Natural killer cell (primary cell): ENCODE data around the gene GABBR2. TPM values are rescaled to one million over a fixed set of nuclear protein-coding genes. Genes with fewer than 3 reads are reported as not detected.

ENCODE experiments used
- ATAC-seq, 3 donors: fragments of 150-1000 bp in 2 of 3; fragments of 200-7000 bp in 1 of 3; cut with Tn5 transposase; 1 replicate in 1 of 3; 2 replicates in 2 of 3; pipeline ENCODE4 v1.10.0; 2021; ENCODE audit warnings: mild to moderate bottlenecking in 2 of 3, moderate library complexity in 2 of 3
- DNase-seq, 2 donors: peaks; one replicate each; pipeline versions ENCODE4 v3.0.0 to v3.0.0-alpha.2; 2013 to 2021; ENCODE audit warnings: mixed read lengths in 1 of 2
- H3K27ac ChIP-seq: one replicate; pipeline ENCODE4 v1.5.1; 2013; ENCODE audit warnings: mild to moderate bottlenecking, low read length
- H3K27me3 ChIP-seq: one replicate; pipeline ENCODE4 v1.6.1; 2013; ENCODE audit warnings: low read length; ENCODE audit not compliant: control insufficient read depth, insufficient read depth
- H3K36me3 ChIP-seq: one replicate; pipeline ENCODE4 v1.6.1; 2013; ENCODE audit warnings: low read length; ENCODE audit not compliant: control insufficient read depth, insufficient read depth
- H3K4me1 ChIP-seq: one replicate; pipeline ENCODE4 v1.6.1; 2013; ENCODE audit warnings: low read length; ENCODE audit not compliant: control insufficient read depth, insufficient read depth
- H3K4me3 ChIP-seq: one replicate; pipeline ENCODE4 v1.5.1; 2013; ENCODE audit warnings: low read length
- H3K9me3 ChIP-seq: one replicate; pipeline ENCODE4 v1.6.1; 2013; ENCODE audit warnings: low read length; ENCODE audit not compliant: control insufficient read depth, insufficient read depth
- H3K27ac Mint-ChIP-seq, 2 donors: one replicate each; pipeline ENCODE4 v1.8.0; 2022; ENCODE audit warnings: mild to moderate bottlenecking in 2 of 2, mixed read lengths in 2 of 2, moderate library complexity in 1 of 2
- H3K27me3 Mint-ChIP-seq, 2 donors: one replicate each; pipeline ENCODE4 v1.8.0; 2022; ENCODE audit warnings: low read depth in 2 of 2, mixed read lengths in 2 of 2
- H3K36me3 Mint-ChIP-seq: one replicate; pipeline ENCODE4 v1.8.0; 2022; ENCODE audit warnings: mixed read lengths
- H3K4me1 Mint-ChIP-seq, 2 donors: one replicate each; pipeline ENCODE4 v1.8.0; 2022; ENCODE audit warnings: mixed read lengths in 2 of 2
- H3K4me3 Mint-ChIP-seq: one replicate; pipeline ENCODE4 v1.8.0; 2022; ENCODE audit warnings: mild to moderate bottlenecking, moderate library complexity, mixed read lengths
- H3K9me3 Mint-ChIP-seq, 2 donors: one replicate each; pipeline ENCODE4 v1.8.0; 2022; ENCODE audit warnings: mixed read lengths in 2 of 2
- CTCF ChIP-seq: fragments of 200-600 bp; IDR thresholded peaks from one replicate; pipeline ENCODE4 v1.8.0; 2022; ENCODE audit warnings: antibody characterized with exemption
- WGBS: methylation state at CpG from one replicate; pipeline ENCODE4 v1.1.7; 2013; ENCODE audit warnings: missing lambda C conversion rate; ENCODE audit not compliant: insufficient coverage; 5-methylcytosine and 5-hydroxymethylcytosine counted together
- intact Hi-C: fragments of 100-400 bp; cut with micrococcal nuclease; formaldehyde crosslinking; loops from one replicate; pipeline ENCODE4 v1.14.2; 2022
- total RNA-seq, 4 donors: library from RNA; stranded (reverse); fragments of 120-200 nt in 1 of 4; gene quantifications; one replicate each; pipeline versions ENCODE4 v1.2.3 to v1.2.4, GENCODE V29; 2013 to 2022

GABBR2 gene
- total RNA-seq, 3 donors from 2014 or later (not counting 1 experiment from before 2014, with no cell fraction given) = not detected

GRCh38 chr9:98331536-98332259 is 377.0 kb downstream of the GABBR2 start:
- H3K4me3 Mint-ChIP-seq = no peak overlapping the region
- no peak overlapping the region for H3K27ac Mint-ChIP-seq
- Histone ChIP-seq H3K4me3 (no peak overlapping the region), H3K27ac (no peak overlapping the region), H3K36me3 (no peaks in the 10 kb centered on the region), H3K9me3 (no peaks in the 10 kb centered on the region), H3K27me3 (peaks cover 2% of the 10 kb centered on the region), H3K4me1 (no peaks in the 10 kb centered on the region)
- DNase-seq (no peak), ATAC-seq (no peak)
- no peaks in the 10 kb centered on the region for H3K9me3 Mint-ChIP-seq
- intact Hi-C loops = no loop called here
- peaks cover 4 to 26% of the 10 kb centered on the region in 2 donors for H3K27me3 Mint-ChIP-seq
- WGBS = 83% methylated on average over 6 of the region's 6 CpGs
- H3K36me3 Mint-ChIP-seq = no peaks in the 10 kb centered on the region
- no peaks in the 10 kb centered on the region for H3K4me1 Mint-ChIP-seq
- TF ChIP-seq CTCF = no peak

- no peak for TF ChIP-seq CTCF
- intact Hi-C loops = no loop called here
- Mint-ChIP-seq H3K27me3 (peaks cover 2 to 22% of the 10 kb centered on the region in 2 donors), H3K36me3 (no peaks in the 10 kb centered on the region), H3K4me3 (no peak overlapping the region), H3K9me3 (no peaks in the 10 kb centered on the region), H3K4me1 (no peaks in the 10 kb centered on the region), H3K27ac (no peak overlapping the region)
- ATAC-seq (no peak), DNase-seq (no peak)
- H3K4me3 ChIP-seq = no peak overlapping the region
- WGBS = 87% methylated on average over 6 of the region's 6 CpGs
- H3K36me3 ChIP-seq = no peaks in the 10 kb centered on the region
- H3K9me3 ChIP-seq = no peaks in the 10 kb centered on the region
- no peak overlapping the region for H3K27ac ChIP-seq
- no peaks in the 10 kb centered on the region for H3K4me1 ChIP-seq
- peaks cover 2% of the 10 kb centered on the region for H3K27me3 ChIP-seq
Measured at GRCh38 chr9:98330831-98331230, 377.9 kb downstream of the GABBR2 start.

- Histone ChIP-seq H3K4me3 (no peak overlapping the region), H3K9me3 (no peaks in the 10 kb centered on the region), H3K27me3 (peaks cover 2% of the 10 kb centered on the region), H3K36me3 (no peaks in the 10 kb centered on the region), H3K4me1 (no peaks in the 10 kb centered on the region), H3K27ac (no peak overlapping the region)
- no peak for DNase-seq
- Mint-ChIP-seq H3K36me3 (no peaks in the 10 kb centered on the region), H3K9me3 (no peaks in the 10 kb centered on the region), H3K4me1 (no peaks in the 10 kb centered on the region), H3K4me3 (no peak overlapping the region), H3K27ac (no peak overlapping the region), H3K27me3 (peaks cover 0 to 13% of the 10 kb centered on the region in 2 donors)
- intact Hi-C loops = no loop called here
- WGBS = 67% methylated on average over 4 of the region's 4 CpGs
- ATAC-seq = no peak
- no peak for TF ChIP-seq CTCF
Measured at GRCh38 chr9:98329904-98330303, 378.8 kb downstream of the GABBR2 start.

- H3K4me3 ChIP-seq = no peak overlapping the region
- Mint-ChIP-seq H3K4me1 (no peaks in the 10 kb centered on the region), H3K9me3 (no peaks in the 10 kb centered on the region), H3K27ac (no peak overlapping the region), H3K27me3 (peaks cover 0 to 12% of the 10 kb centered on the region in 2 donors), H3K36me3 (no peaks in the 10 kb centered on the region), H3K4me3 (no peak overlapping the region)
- intact Hi-C loops = no loop called here
- DNase-seq (no peak), ATAC-seq (no peak)
- H3K36me3 ChIP-seq = no peaks in the 10 kb centered on the region
- no peaks in the 10 kb centered on the region for H3K9me3 ChIP-seq
- H3K4me1 ChIP-seq = no peaks in the 10 kb centered on the region
- H3K27me3 ChIP-seq = peaks cover 2% of the 10 kb centered on the region
- WGBS = 69% methylated on average over 6 of the region's 6 CpGs
- no peak for TF ChIP-seq CTCF
- H3K27ac ChIP-seq = no peak overlapping the region
Measured at GRCh38 chr9:98329281-98329680, 379.5 kb downstream of the GABBR2 start.
